ENCODE results near the gene F12. TPM values are rescaled to one million over a fixed set of nuclear protein-coding genes. Genes with fewer than 3 reads are reported as not detected.
A peak's percentile ranks its signal among the peaks of the same experiment; 100 is the strongest.

F12 gene
- total RNA-seq, 4 donors from 2014 or later = 2.3 to 18.4 (median 7.1) TPM

- Histone ChIP-seq H3K4me1 (peaks cover 66% of the 10 kb centered on the region), H3K36me3 (peaks cover 12% of the 10 kb centered on the region), H3K4me3 (peak overlapping the region; percentile 74), H3K27ac (peak overlapping the region; percentile 46), H3K27me3 (no peaks in the 10 kb centered on the region), H3K9me3 (no peaks in the 10 kb centered on the region)
- no peak for DNase-seq (ENCODE audit: low spot score in 2 of 2)
- TF ChIP-seq, protein P1, sequence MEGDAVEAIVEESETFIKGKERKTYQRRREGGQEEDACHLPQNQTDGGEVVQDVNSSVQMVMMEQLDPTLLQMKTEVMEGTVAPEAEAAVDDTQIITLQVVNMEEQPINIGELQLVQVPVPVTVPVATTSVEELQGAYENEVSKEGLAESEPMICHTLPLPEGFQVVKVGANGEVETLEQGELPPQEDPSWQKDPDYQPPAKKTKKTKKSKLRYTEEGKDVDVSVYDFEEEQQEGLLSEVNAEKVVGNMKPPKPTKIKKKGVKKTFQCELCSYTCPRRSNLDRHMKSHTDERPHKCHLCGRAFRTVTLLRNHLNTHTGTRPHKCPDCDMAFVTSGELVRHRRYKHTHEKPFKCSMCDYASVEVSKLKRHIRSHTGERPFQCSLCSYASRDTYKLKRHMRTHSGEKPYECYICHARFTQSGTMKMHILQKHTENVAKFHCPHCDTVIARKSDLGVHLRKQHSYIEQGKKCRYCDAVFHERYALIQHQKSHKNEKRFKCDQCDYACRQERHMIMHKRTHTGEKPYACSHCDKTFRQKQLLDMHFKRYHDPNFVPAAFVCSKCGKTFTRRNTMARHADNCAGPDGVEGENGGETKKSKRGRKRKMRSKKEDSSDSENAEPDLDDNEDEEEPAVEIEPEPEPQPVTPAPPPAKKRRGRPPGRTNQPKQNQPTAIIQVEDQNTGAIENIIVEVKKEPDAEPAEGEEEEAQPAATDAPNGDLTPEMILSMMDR (IDR thresholded peaks at IDR 0.05) = no peak
- TF ChIP-seq POLR2A (IDR thresholded peaks at IDR 0.05) (no peak), POLR2AphosphoS5 (IDR thresholded peaks at IDR 0.05) (no peak), EP300 (IDR thresholded peaks at IDR 0.05) (no peak)
- WGBS = 1% methylated on average over 27 of the region's 31 CpGs
Measured at GRCh38 chr5:177453852-177454396, 44.6 kb upstream of the F12 start.

- peaks cover 3% of the 10 kb centered on the region for H3K36me3 ChIP-seq
- H3K4me3 ChIP-seq = no peak overlapping the region
- no peaks in the 10 kb centered on the region for H3K9me3 ChIP-seq
- H3K27ac ChIP-seq = peak overlapping the region; percentile 46
- no peaks in the 10 kb centered on the region for H3K27me3 ChIP-seq
- DNase-seq (ENCODE audit: low spot score in 2 of 2) = no peak
- TF ChIP-seq POLR2AphosphoS5 (IDR thresholded peaks at IDR 0.05) (no peak), POLR2A (IDR thresholded peaks at IDR 0.05) (no peak), EP300 (IDR thresholded peaks at IDR 0.05) (no peak)
- TF ChIP-seq, protein P1 (IDR thresholded peaks at IDR 0.05) = no peak
- WGBS = 64% methylated on average over 17 of the region's 17 CpGs
- H3K4me1 ChIP-seq = peaks cover 76% of the 10 kb centered on the region
Measured at GRCh38 chr5:177452688-177453638, 43.6 kb upstream of the F12 start.

DNA sequence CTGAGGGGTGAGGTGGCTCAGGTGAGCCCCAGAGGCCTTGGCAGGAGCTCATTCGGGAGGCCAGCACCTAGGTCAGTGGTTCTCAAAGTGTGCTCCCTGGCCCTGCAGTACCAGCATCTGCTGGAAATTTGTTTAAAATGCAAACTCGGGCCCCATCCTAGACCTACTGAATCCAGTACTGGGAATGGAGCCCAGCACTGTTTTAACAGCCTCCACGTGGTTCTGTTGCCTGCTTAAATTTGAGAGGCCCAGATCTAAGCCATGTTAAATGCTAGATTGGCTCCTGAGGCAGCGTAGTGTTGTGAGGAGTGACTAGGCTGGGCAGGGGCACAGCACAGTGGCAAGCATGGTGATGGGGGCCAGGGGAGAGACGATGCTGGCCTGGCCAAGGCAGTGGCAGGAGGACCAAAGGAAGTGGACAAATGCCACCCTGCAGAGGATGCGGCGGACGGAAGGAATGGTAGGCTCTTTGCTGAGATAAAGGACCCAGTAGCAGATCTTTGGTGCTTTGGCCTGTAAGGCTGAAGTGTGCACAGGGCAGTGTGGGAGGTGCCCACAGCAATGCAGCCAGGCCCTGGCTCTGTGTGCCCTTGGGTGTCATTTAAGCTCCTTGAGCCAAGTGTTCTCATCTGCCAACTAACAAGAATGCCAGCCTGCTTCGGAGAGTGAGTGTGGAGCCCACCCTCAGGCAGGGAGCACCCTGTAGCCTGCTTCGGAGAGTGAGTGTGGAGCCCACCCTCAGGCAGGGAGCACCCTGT, 41.5 kb upstream of the F12 start:
- no peak overlapping the region for H3K27ac ChIP-seq
- H3K27me3 ChIP-seq = no peaks in the 10 kb centered on the region
- H3K4me3 ChIP-seq = no peak overlapping the region
- TF ChIP-seq EP300 (IDR thresholded peaks at IDR 0.05) = no peak
- no peak for TF ChIP-seq POLR2AphosphoS5 (IDR thresholded peaks at IDR 0.05)
- TF ChIP-seq, protein P1 (IDR thresholded peaks at IDR 0.05) = no peak
- TF ChIP-seq POLR2A (IDR thresholded peaks at IDR 0.05) = no peak
- 90% methylated on average over 6 of the region's 10 CpGs for WGBS
- DNase-seq (ENCODE audit: low spot score in 2 of 2) = no peak
- H3K36me3 ChIP-seq = no peaks in the 10 kb centered on the region
- H3K9me3 ChIP-seq = no peaks in the 10 kb centered on the region
- peaks cover 83% of the 10 kb centered on the region for H3K4me1 ChIP-seq

DNA sequence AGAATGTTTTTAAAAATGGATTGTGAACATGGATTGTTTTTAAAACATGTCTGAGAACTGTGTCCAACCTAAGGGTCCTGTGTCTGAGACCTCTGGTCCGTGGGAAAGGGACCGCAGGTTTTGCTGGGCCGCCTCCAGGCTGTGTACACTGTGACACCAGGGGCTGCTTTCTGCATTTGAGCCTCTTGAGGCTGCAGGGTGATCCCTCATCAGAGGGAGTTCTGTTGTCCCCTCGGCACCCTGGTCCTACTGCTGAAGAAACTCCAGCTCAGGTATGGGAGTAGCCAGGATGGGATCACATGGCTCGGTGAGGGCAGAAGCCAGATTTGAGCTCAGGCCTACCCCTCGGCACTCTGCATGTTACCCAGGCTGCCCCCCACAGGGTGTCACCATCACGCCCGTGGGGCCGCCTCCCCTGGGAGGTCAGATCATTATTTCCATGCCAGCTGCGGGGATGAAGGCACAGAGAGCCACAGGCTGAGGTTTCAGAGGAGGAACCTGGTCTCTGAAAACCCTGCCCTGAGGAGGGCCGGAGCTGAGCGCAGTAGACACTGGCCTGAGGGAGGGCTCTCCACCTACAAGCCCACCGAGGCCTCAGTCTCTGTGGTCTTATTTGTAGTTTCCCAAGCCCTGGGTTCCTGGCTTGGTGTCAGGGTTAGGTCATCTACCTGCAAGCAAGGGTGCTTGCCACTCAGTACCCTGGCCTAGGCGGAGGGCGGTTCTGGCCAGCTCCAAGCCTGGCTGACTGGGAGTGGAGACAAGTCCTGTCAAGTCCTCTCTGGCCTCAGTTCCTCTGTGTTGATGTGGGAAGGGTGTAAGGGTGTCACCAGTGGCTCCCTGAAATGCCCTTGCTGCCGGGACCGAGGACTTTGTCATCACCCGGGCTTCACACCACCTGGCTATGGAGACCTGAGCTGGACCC, 40.0 kb upstream of the F12 start:
- H3K9me3 ChIP-seq = no peaks in the 10 kb centered on the region
- no peaks in the 10 kb centered on the region for H3K36me3 ChIP-seq
- WGBS = 77% methylated on average over 7 of the region's 18 CpGs
- H3K27ac ChIP-seq = no peak overlapping the region
- peaks cover 82% of the 10 kb centered on the region for H3K4me1 ChIP-seq
- DNase-seq (ENCODE audit: low spot score in 2 of 2) = peak in 1 of 2 donors; percentile 64
- H3K4me3 ChIP-seq = no peak overlapping the region
- H3K27me3 ChIP-seq = no peaks in the 10 kb centered on the region
- no peak for TF ChIP-seq POLR2AphosphoS5 (IDR thresholded peaks at IDR 0.05)
- no peak for TF ChIP-seq POLR2A (IDR thresholded peaks at IDR 0.05)
- TF ChIP-seq EP300 (IDR thresholded peaks at IDR 0.05) = no peak
- TF ChIP-seq, protein P1 (IDR thresholded peaks at IDR 0.05) = no peak
